Smooth muscle cell (in vitro differentiated cells): ENCODE measurements around the gene CCDC40. TPM values are rescaled to one million over a fixed set of nuclear protein-coding genes. Genes with fewer than 3 reads are reported as not detected.
"Not testable (repeated sequence)": the region's sequence is repeated elsewhere in the genome, so short reads cannot be mapped to it uniquely, and the experiment has no call there.

ENCODE experiments used
- DNase-seq: peaks from one replicate; lab custom pipeline; 2025; ENCODE audit not compliant: unreplicated experiment; lab: John Stamatoyannopoulos, UW
- H2AFZ ChIP-seq: fragments of 200-600 bp; sonication (generic); 2 replicates; pipeline ENCODE4 v1.6.0; 2016; ENCODE audit warnings: antibody characterized with exemption, low read depth, mild to moderate bottlenecking
- H3F3A ChIP-seq: fragments of 200-600 bp; sonication (generic); 2 replicates; pipeline ENCODE4 v1.6.0; 2017; ENCODE audit warnings: antibody characterized with exemption, low read depth
- H3K27ac ChIP-seq: fragments of 200-600 bp; sonication (generic); 2 replicates; pipeline ENCODE4 v1.5.1; 2016; ENCODE audit warnings: low read depth, mild to moderate bottlenecking
- H3K27me3 ChIP-seq: fragments of 200-600 bp; sonication (generic); 2 replicates; pipeline ENCODE4 v1.6.1; 2016; ENCODE audit warnings: low read depth, mild to moderate bottlenecking
- H3K36me3 ChIP-seq: fragments of 200-600 bp; sonication (generic); 2 replicates; pipeline ENCODE4 v1.5.1; 2016; ENCODE audit warnings: low read depth
- H3K4me1 ChIP-seq: fragments of 200-600 bp; sonication (generic); 2 replicates; pipeline ENCODE4 v1.5.1; 2016; ENCODE audit warnings: low read depth
- H3K4me2 ChIP-seq: fragments of 200-600 bp; sonication (generic); 2 replicates; pipeline ENCODE4 v1.6.0; 2016; ENCODE audit warnings: mild to moderate bottlenecking
- H3K4me3 ChIP-seq: fragments of 200-600 bp; sonication (generic); 2 replicates; pipeline ENCODE4 v1.5.1; 2016; ENCODE audit warnings: mild to moderate bottlenecking
- H3K79me2 ChIP-seq: fragments of 200-600 bp; sonication (generic); 2 replicates; pipeline ENCODE4 v1.6.0; 2016; ENCODE audit warnings: low read depth, mild to moderate bottlenecking
- H3K9ac ChIP-seq: fragments of 200-600 bp; sonication (generic); 2 replicates; pipeline ENCODE4 v1.6.0; 2016; ENCODE audit warnings: low read depth
- H3K9me3 ChIP-seq: fragments of 200-600 bp; sonication (generic); replicated peaks from 2 replicates; pipeline ENCODE4 v1.5.1; 2016; ENCODE audit warnings: low read depth
- H4K20me1 ChIP-seq: fragments of 200-600 bp; sonication (generic); 2 replicates; pipeline ENCODE4 v1.6.0; 2016; ENCODE audit warnings: low read depth
- CTCF ChIP-seq: fragments of 200-600 bp; sonication (generic); IDR thresholded peaks from 2 replicates; pipeline ENCODE4 v1.5.1; 2017; ENCODE audit warnings: borderline replicate concordance, mild to moderate bottlenecking, antibody characterized with exemption; ENCODE audit not compliant: insufficient read depth, poor library complexity, severe bottlenecking
- WGBS: methylation state at CpG from one replicate; pipeline ENCODE4 v1.1.7; 2016; ENCODE audit warnings: low lambda C conversion rate; 5-methylcytosine and 5-hydroxymethylcytosine counted together
- polyA plus RNA-seq: library from polyadenylated mRNA; unstranded; fragments of >200 nt; fragmentation: Nextera tagmentation; extraction: Ambion mirVana; gene quantifications from 2 replicates; pipeline ENCODE4 v1.2.1, GENCODE V29; 2016
- total RNA-seq: library from RNA; depleted of rRNA; stranded (reverse); fragments of >200 nt; gene quantifications from 2 replicates; pipeline ENCODE4 v1.2.3, GENCODE V29; 2014

CCDC40 gene
- total and polyA plus RNA-seq, 2 experiments from 2014 or later = 0.81 to 5.9 TPM

- no peak for TF ChIP-seq CTCF
- H3K27ac ChIP-seq = no peak overlapping the region
- H3K27me3 ChIP-seq = no peaks in the 10 kb centered on the region
- 88% methylated on average over 30 of the region's 34 CpGs for WGBS
- no peaks in the 10 kb centered on the region for H3F3A ChIP-seq
- no peak overlapping the region for H3K4me2 ChIP-seq
- no peaks in the 10 kb centered on the region for H3K36me3 ChIP-seq
- H3K9ac ChIP-seq = no peak overlapping the region
- H2AFZ ChIP-seq = no peak overlapping the region
- H3K4me3 ChIP-seq = no peak overlapping the region
- no peaks in the 10 kb centered on the region for H3K79me2 ChIP-seq
- H4K20me1 ChIP-seq = no peaks in the 10 kb centered on the region
- no peak for DNase-seq
- H3K4me1 ChIP-seq = no peaks in the 10 kb centered on the region
- no peaks in the 10 kb centered on the region for H3K9me3 ChIP-seq
Observed at GRCh38 chr17:80087346-80088265, 51.2 kb downstream of the CCDC40 start.

GRCh38 chr17:80089762-80090161, 53.3 kb downstream of the CCDC40 start:
- Histone ChIP-seq H4K20me1 (no peaks in the 10 kb centered on the region), H3F3A (no peaks in the 10 kb centered on the region), H2AFZ (no peak overlapping the region), H3K9me3 (no peaks in the 10 kb centered on the region), H3K4me1 (no peaks in the 10 kb centered on the region), H3K79me2 (no peaks in the 10 kb centered on the region), H3K4me2 (no peak overlapping the region), H3K36me3 (no peaks in the 10 kb centered on the region), H3K4me3 (no peak overlapping the region), H3K27me3 (no peaks in the 10 kb centered on the region), H3K9ac (no peak overlapping the region), H3K27ac (no peak overlapping the region)
- DNase-seq = no peak
- no peak for TF ChIP-seq CTCF
- 93% methylated on average over 16 of the region's 16 CpGs for WGBS

- H3F3A ChIP-seq, H3K4me1 ChIP-seq, H3K9ac ChIP-seq, H3K4me3 ChIP-seq, DNase-seq, H3K36me3 ChIP-seq, H3K27me3 ChIP-seq, H2AFZ ChIP-seq, H3K4me2 ChIP-seq, H3K79me2 ChIP-seq, H3K27ac ChIP-seq, H3K9me3 ChIP-seq, H4K20me1 ChIP-seq: not testable (repeated sequence)
- WGBS = 99% methylated on average over 20 of the region's 44 CpGs
Observed at GRCh38 chr17:80090164-80090563, 53.7 kb downstream of the CCDC40 start.

GRCh38 chr17:80091376-80091775, 54.9 kb downstream of the CCDC40 start:
- Histone ChIP-seq H2AFZ (no peak overlapping the region), H3K27me3 (no peaks in the 10 kb centered on the region), H3F3A (no peaks in the 10 kb centered on the region), H3K4me2 (no peak overlapping the region), H3K27ac (no peak overlapping the region), H4K20me1 (no peaks in the 10 kb centered on the region), H3K79me2 (no peaks in the 10 kb centered on the region), H3K4me3 (no peak overlapping the region), H3K9ac (no peak overlapping the region), H3K9me3 (no peaks in the 10 kb centered on the region), H3K36me3 (no peaks in the 10 kb centered on the region), H3K4me1 (no peaks in the 10 kb centered on the region)
- DNase-seq = no peak
- WGBS = 81% methylated on average over 4 of the region's 4 CpGs
- TF ChIP-seq CTCF = no peak
